Panc1 (cell line): ENCODE measurements around the gene RPS2. TPM values are rescaled to one million over a fixed set of nuclear protein-coding genes. Genes with fewer than 3 reads are reported as not detected.

Experiments used
- ATAC-seq: fragments of 200-7000 bp; cut with Tn5 transposase; 2 replicates; pipeline ENCODE4 v1.9.1; 2020; ENCODE audit warnings: mild to moderate bottlenecking, moderate library complexity
- BruUV-seq: library from RNA; stranded (reverse); fragments of 400-500 nt; replicated peaks from 2 replicates; lab custom pipeline; 2021; lab: Mats Ljungman, UMichigan
- CTCF ChIA-PET: fragments of 300-600 bp; sonication (Branson Sonifier 250); formaldehyde crosslinking; loops from one replicate; lab custom pipeline; 2022; ENCODE audit warnings: antibody characterized with exemption; lab: Charles Lee
- POLR2A ChIA-PET: fragments of 300-600 bp; sonication (Branson Sonifier 250); formaldehyde crosslinking; loops from one replicate; lab custom pipeline; 2022; ENCODE audit warnings: antibody characterized with exemption; lab: Charles Lee
- DNase-seq: peaks from one replicate; pipeline ENCODE4 v3.0.0-alpha.2; 2010; ENCODE audit warnings: low read depth, low spot score
- H3K27ac ChIP-seq: 2 replicates; pipeline ENCODE4 v1.5.1; 2011; ENCODE audit warnings: mild to moderate bottlenecking, low read length, inconsistent platforms
- H3K27me3 ChIP-seq: fragments of 200-500 bp; sonication (Bioruptor generic); 2 replicates; pipeline ENCODE4 v1.6.0; 2014; ENCODE audit warnings: low read length, inconsistent platforms; ENCODE audit not compliant: control insufficient read depth, insufficient read depth
- H3K36me3 ChIP-seq: fragments of 200-500 bp; sonication (Bioruptor generic); 2 replicates; pipeline ENCODE4 v1.5.1; 2014; ENCODE audit warnings: inconsistent platforms, mild to moderate bottlenecking, low read length, moderate library complexity; ENCODE audit not compliant: control insufficient read depth, insufficient read depth
- H3K4me1 ChIP-seq: 2 replicates; pipeline ENCODE4 v1.5.1; 2011; ENCODE audit warnings: inconsistent platforms, mild to moderate bottlenecking, low read length, moderate library complexity; ENCODE audit not compliant: control insufficient read depth, insufficient read depth
- H3K4me3 ChIP-seq, 2 experiments: 2 replicates each; pipeline ENCODE4 v1.5.1; 2011 to 2012; ENCODE audit warnings: low read depth in 2 of 2, low read length in 2 of 2, mild to moderate bottlenecking in 2 of 2, inconsistent platforms in 1 of 2, moderate library complexity in 1 of 2
- H3K9me3 ChIP-seq: fragments of 200-500 bp; sonication (Bioruptor generic); 2 replicates; pipeline ENCODE4 v1.5.1; 2014; ENCODE audit warnings: low read depth, mild to moderate bottlenecking, inconsistent platforms, low read length, moderate library complexity; ENCODE audit not compliant: control insufficient read depth, insufficient read depth
- CTCF ChIP-seq: fragments of 450-650 bp; IDR thresholded peaks from 2 replicates; pipeline ENCODE4 v1.5.1; 2017; ENCODE audit warnings: mild to moderate bottlenecking
- POLR2AphosphoS5 ChIP-seq: IDR thresholded peaks from 2 replicates; pipeline ENCODE4 v1.6.1; 2012; ENCODE audit warnings: mild to moderate bottlenecking, low read depth, low read length, moderate library complexity
- REST ChIP-seq, 2 experiments: IDR thresholded peaks; 2 replicates each; pipeline ENCODE4 v1.6.1; 2011 to 2012; ENCODE audit warnings: low read depth in 2 of 2, control low read depth in 1 of 2, low read length in 1 of 2, mild to moderate bottlenecking in 1 of 2, moderate library complexity in 1 of 2; ENCODE audit not compliant: insufficient read depth in 1 of 2
- SIN3A ChIP-seq: IDR thresholded peaks from 2 replicates; pipeline ENCODE4 v1.6.1; 2012; ENCODE audit warnings: low read depth, mild to moderate bottlenecking, low read length, moderate library complexity, borderline replicate concordance; ENCODE audit not compliant: insufficient read depth
- TCF7L2 ChIP-seq: IDR thresholded peaks from 2 replicates; pipeline ENCODE4 v1.6.1; 2011; ENCODE audit warnings: mild to moderate bottlenecking, low read depth, low read length, inconsistent platforms
- in situ Hi-C: cut with HindIII; loops from 2 replicates; pipeline ENCODE4 v1.10.0; 2016; ENCODE audit warnings: low sequenced_read_pairs, low pct_unique_long_range_greater_than_20kb
- intact Hi-C: fragments of 100-400 bp; cut with micrococcal nuclease; formaldehyde crosslinking; loops from one replicate; pipeline ENCODE4 v1.10.0; 2022; ENCODE audit not compliant: unreplicated experiment
- total RNA-seq: library from RNA; stranded (reverse); gene quantifications from one replicate; pipeline ENCODE4 v1.2.1, GENCODE V29; 2021; ENCODE audit not compliant: unreplicated experiment

The RPS2 gene
- total RNA-seq, 1 experiment from 2014 or later = 2,794 TPM

- no peak for TF ChIP-seq TCF7L2
- no peak for TF ChIP-seq SIN3A
- DNase-seq = no peak
- in situ Hi-C loops = no loop called here
- H3K36me3 ChIP-seq = no peaks in the 10 kb centered on the region; the same call in 1 of the 2 replicates
- no peaks in the 10 kb centered on the region for H3K9me3 ChIP-seq
- peaks cover 47% of the 10 kb centered on the region for H3K4me1 ChIP-seq
- intact Hi-C loops = no loop called here
- ChIA-PET POLR2A (interaction anchor here (0.6 kb wide), 1 partner anchor 12 kb away, joined by 3 read pairs; no protein-coding TSS in a partner anchor), CTCF (no interaction called here)
- H3K4me3 ChIP-seq = peak overlapping the region; percentile 85 to 94
- peak overlapping the region; percentile 91 for H3K27ac ChIP-seq
- H3K27me3 ChIP-seq = no peaks in the 10 kb centered on the region
- ATAC-seq = no peak
- BruUV-seq = no TSS peak
Observed at GRCh38 chr16:2008631-2009163, 44.1 kb upstream of the RPS2 start.

GRCh38 chr16:2008009-2008526 lies 43.4 kb upstream of the RPS2 start:
- intact Hi-C loops (no loop called here), in situ Hi-C loops (no loop called here)
- BruUV-seq = TSS peak; percentile 95
- Histone ChIP-seq H3K9me3 (no peaks in the 10 kb centered on the region), H3K36me3 (no peaks in the 10 kb centered on the region; the same call in 1 of the 2 replicates), H3K4me3 (peak overlapping the region; percentile 85 to 94), H3K27me3 (no peaks in the 10 kb centered on the region), H3K4me1 (peaks cover 47% of the 10 kb centered on the region), H3K27ac (peak overlapping the region; percentile 91)
- POLR2A ChIA-PET = interaction anchor here (0.6 kb wide), 2 partner anchors 13 to 48 kb away, joined by 3 to 6 read pairs; no protein-coding TSS in a partner anchor
- ATAC-seq (no peak), DNase-seq (no peak)
- CTCF ChIA-PET = no interaction called here
- no peak for TF ChIP-seq SIN3A

GRCh38 chr16:2007081-2007836 lies 42.6 kb upstream of the RPS2 start:
- ATAC-seq = no peak
- DNase-seq = no peak
- Histone ChIP-seq H3K36me3 (no peaks in the 10 kb centered on the region; the same call in 1 of the 2 replicates), H3K4me3 (peak overlapping the region; percentile 85 to 94), H3K9me3 (no peaks in the 10 kb centered on the region), H3K27me3 (no peaks in the 10 kb centered on the region), H3K4me1 (peaks cover 47% of the 10 kb centered on the region), H3K27ac (peak overlapping the region; percentile 91)
- TF ChIP-seq TCF7L2 = no peak
- no peak for TF ChIP-seq REST (IDR thresholded peaks at IDR 0.05; ENCODE audit: insufficient read depth in 1 of 2, low read depth in 2 of 2, low read length in 1 of 2)
- TF ChIP-seq SIN3A = no peak
- no peak for TF ChIP-seq POLR2AphosphoS5
- TF ChIP-seq CTCF = no peak
- CTCF ChIA-PET = no interaction called here
- BruUV-seq = no TSS peak
- POLR2A ChIA-PET = no interaction called here
- intact Hi-C loops (no loop called here), in situ Hi-C loops (no loop called here)
